Testis (tissue), 2 donors: Measurements from ENCODE around the gene SMIM33.
"Not testable (repeated sequence)": the region's sequence is repeated elsewhere in the genome, so short reads cannot be mapped to it uniquely, and the experiment has no call there.

Experiments
- CTCF ChIP-seq, 3 experiments: fragments of 450-650 bp in 2 of 3; fragments of 200-600 bp in 1 of 3; sonication (generic) in 1 of 3; IDR thresholded peaks; one replicate each; pipeline ENCODE4 v1.5.1; 2016 to 2019; ENCODE audit warnings: antibody characterized with exemption in 3 of 3, mild to moderate bottlenecking in 2 of 3, moderate library complexity in 1 of 3
- POLR2A ChIP-seq: fragments of 450-650 bp; IDR thresholded peaks from one replicate; pipeline ENCODE4 v1.6.1; 2017; ENCODE audit warnings: antibody characterized with exemption, mild to moderate bottlenecking, moderate library complexity

GRCh38 chr5:139440416-139440815 lies 30.4 kb upstream of the SMIM33 start:
- not testable (repeated sequence) for TF ChIP-seq CTCF (IDR thresholded peaks at IDR 0.05); POLR2A
